Thyroid gland (tissue), 4 donors: Measurements from ENCODE around the gene EFL1.
A peak's percentile ranks its signal among the peaks of the same experiment; 100 is the strongest.

Experiments used
- POLR2A ChIP-seq, 2 donors: fragments of 450-650 bp; IDR thresholded peaks; one replicate each; pipeline ENCODE4 v1.6.1; 2017; ENCODE audit warnings: antibody characterized with exemption in 2 of 2, mild to moderate bottlenecking in 2 of 2, moderate library complexity in 1 of 2
- TF ChIP-seq, protein P1 (sequence below), 6 experiments: fragments of 200-600 bp in 3 of 6; fragments of 450-650 bp in 3 of 6; sonication (generic) in 3 of 6; IDR thresholded peaks; one replicate each; pipeline ENCODE4 v1.5.1; 2016 to 2019; ENCODE audit warnings: antibody characterized with exemption in 6 of 6, mild to moderate bottlenecking in 2 of 6, inconsistent platforms in 1 of 6, moderate library complexity in 1 of 6

GRCh38 chr15:82197733-82198594 is 64.6 kb downstream of the EFL1 start:
- TF ChIP-seq, protein P1, sequence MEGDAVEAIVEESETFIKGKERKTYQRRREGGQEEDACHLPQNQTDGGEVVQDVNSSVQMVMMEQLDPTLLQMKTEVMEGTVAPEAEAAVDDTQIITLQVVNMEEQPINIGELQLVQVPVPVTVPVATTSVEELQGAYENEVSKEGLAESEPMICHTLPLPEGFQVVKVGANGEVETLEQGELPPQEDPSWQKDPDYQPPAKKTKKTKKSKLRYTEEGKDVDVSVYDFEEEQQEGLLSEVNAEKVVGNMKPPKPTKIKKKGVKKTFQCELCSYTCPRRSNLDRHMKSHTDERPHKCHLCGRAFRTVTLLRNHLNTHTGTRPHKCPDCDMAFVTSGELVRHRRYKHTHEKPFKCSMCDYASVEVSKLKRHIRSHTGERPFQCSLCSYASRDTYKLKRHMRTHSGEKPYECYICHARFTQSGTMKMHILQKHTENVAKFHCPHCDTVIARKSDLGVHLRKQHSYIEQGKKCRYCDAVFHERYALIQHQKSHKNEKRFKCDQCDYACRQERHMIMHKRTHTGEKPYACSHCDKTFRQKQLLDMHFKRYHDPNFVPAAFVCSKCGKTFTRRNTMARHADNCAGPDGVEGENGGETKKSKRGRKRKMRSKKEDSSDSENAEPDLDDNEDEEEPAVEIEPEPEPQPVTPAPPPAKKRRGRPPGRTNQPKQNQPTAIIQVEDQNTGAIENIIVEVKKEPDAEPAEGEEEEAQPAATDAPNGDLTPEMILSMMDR (IDR thresholded peaks at IDR 0.05): peak; percentile 37 to 83 (median 70)
- TF ChIP-seq POLR2A (IDR thresholded peaks at IDR 0.05): no peak
